H1 (cell line): Measurements from ENCODE around the gene MID1. TPM values are rescaled to one million over a fixed set of nuclear protein-coding genes. Genes with fewer than 3 reads are reported as not detected.

ENCODE experiments used
- CTCF ChIA-PET: fragments of 300-600 bp; sonication (Branson Sonifier 250); formaldehyde crosslinking; loops from one replicate; lab custom pipeline; 2021; ENCODE audit not compliant: partially characterized antibody; lab: Charles Lee
- POLR2A ChIA-PET: fragments of 300-600 bp; sonication (Branson Sonifier 250); formaldehyde crosslinking; loops from one replicate; lab custom pipeline; 2021; ENCODE audit warnings: inconsistent platforms; ENCODE audit not compliant: partially characterized antibody; lab: Charles Lee
- DNase-seq, 2 experiments: peaks; one replicate each; pipeline versions ENCODE4 v3.0.0 to v3.0.0-alpha.2; 2010 to 2022; ENCODE audit warnings: low spot score in 2 of 2, low read depth in 1 of 2, mixed read lengths in 1 of 2
- FAIRE-seq: peaks from 2 replicates; lab custom pipeline; 2011; peaks lifted over from hg19 to GRCh38; lab: Jason Lieb, UNC
- H2AFZ ChIP-seq: 2 replicates; pipeline ENCODE4 v1.8.1; 2012; ENCODE audit warnings: low read length, inconsistent platforms
- H2AK5ac ChIP-seq: 2 replicates; pipeline ENCODE4 v1.6.1; 2013; ENCODE audit warnings: low read depth, low read length
- H2BK120ac ChIP-seq: replicated peaks from 2 replicates; pipeline ENCODE3; 2013; ENCODE audit warnings: low read depth, low read length, inconsistent platforms
- H2BK12ac ChIP-seq: 2 replicates; pipeline ENCODE4 v1.6.1; 2013; ENCODE audit warnings: low read depth, low read length
- H2BK15ac ChIP-seq: 2 replicates; pipeline ENCODE4 v1.6.1; 2013; ENCODE audit warnings: low read length
- H2BK20ac ChIP-seq: 2 replicates; pipeline ENCODE4 v1.6.1; 2013; ENCODE audit warnings: low read length
- H2BK5ac ChIP-seq: 2 replicates; pipeline ENCODE4 v1.6.1; 2013; ENCODE audit warnings: low read depth, low read length
- H3K14ac ChIP-seq: 2 replicates; pipeline ENCODE4 v1.6.1; 2013; ENCODE audit warnings: inconsistent platforms; ENCODE audit not compliant: insufficient read length
- H3K18ac ChIP-seq: 2 replicates; pipeline ENCODE4 v1.6.1; 2013; ENCODE audit warnings: low read length; ENCODE audit errors: extremely low read depth
- H3K23ac ChIP-seq: 2 replicates; pipeline ENCODE4 v1.6.1; 2013; ENCODE audit warnings: inconsistent platforms; ENCODE audit not compliant: insufficient read length
- H3K23me2 ChIP-seq: 2 replicates; pipeline ENCODE4 v1.6.1; 2013; ENCODE audit warnings: low read depth, low read length
- H3K27ac ChIP-seq: 2 replicates; pipeline ENCODE4 v1.6.1; 2011; ENCODE audit warnings: low read depth, low read length, inconsistent platforms
- H3K27me3 ChIP-seq, 4 experiments: replicated peaks in 1 of 4; 1 replicate in 1 of 4; 2 replicates in 3 of 4; pipeline versions ENCODE4 v1.6.1 to v1.8.1; 2011 to 2013; ENCODE audit warnings: low read length in 3 of 4, mild to moderate bottlenecking in 3 of 4, inconsistent platforms in 2 of 4, mixed read lengths in 2 of 4, moderate library complexity in 1 of 4; ENCODE audit not compliant: control insufficient read depth in 3 of 4, insufficient read depth in 3 of 4; ENCODE audit errors: extremely low read depth in 1 of 4
- H3K36me3 ChIP-seq, 4 experiments: 2 replicates each; pipeline versions ENCODE4 v1.6.1 to v1.8.1; 2011 to 2013; ENCODE audit warnings: mild to moderate bottlenecking in 4 of 4, low read length in 3 of 4, moderate library complexity in 2 of 4, control low read depth in 1 of 4, inconsistent platforms in 1 of 4; ENCODE audit not compliant: insufficient read depth in 4 of 4, control insufficient read depth in 2 of 4
- H3K4ac ChIP-seq: replicated peaks from 2 replicates; pipeline ENCODE3; 2013; ENCODE audit warnings: low read length, low read depth, mixed read lengths, inconsistent platforms; ENCODE audit not compliant: insufficient read length
- H3K4me1 ChIP-seq, 4 experiments: replicated peaks in 1 of 4; 1 replicate in 1 of 4; 2 replicates in 3 of 4; pipeline versions ENCODE4 v1.6.1 to v1.8.1; 2011 to 2013; ENCODE audit warnings: low read length in 3 of 4, inconsistent platforms in 2 of 4, mixed read lengths in 1 of 4; ENCODE audit not compliant: insufficient read depth in 4 of 4, control insufficient read depth in 3 of 4
- H3K4me2 ChIP-seq, 2 experiments: 2 replicates each; pipeline versions ENCODE4 v1.6.1 to v1.8.1; 2011 to 2013; ENCODE audit warnings: low read depth in 2 of 2, low read length in 2 of 2, control low read depth in 1 of 2, inconsistent platforms in 1 of 2, mild to moderate bottlenecking in 1 of 2; ENCODE audit not compliant: insufficient read depth in 1 of 2
- H3K4me3 ChIP-seq, 4 experiments: fragments of 200-600, 300-600 bp in 1 of 4; sonication (generic), shearing (Covaris generic), sonication (Bioruptor Twin) in 1 of 4; 2 replicates each; pipeline versions ENCODE4 v1.5.1 to v1.8.1; 2011 to 2016; ENCODE audit warnings: low read length in 4 of 4, low read depth in 3 of 4, control low read depth in 2 of 4, inconsistent platforms in 2 of 4, mild to moderate bottlenecking in 2 of 4, mixed read lengths in 1 of 4, moderate library complexity in 1 of 4; ENCODE audit not compliant: insufficient read depth in 2 of 4; ENCODE audit errors: extremely low read depth in 1 of 4
- H3K56ac ChIP-seq: replicated peaks from 2 replicates; pipeline ENCODE3; 2013; ENCODE audit warnings: low read depth, mild to moderate bottlenecking, mixed read lengths, low read length, inconsistent platforms; ENCODE audit not compliant: insufficient read length
- H3K79me1 ChIP-seq: 2 replicates; pipeline ENCODE4 v1.6.1; 2013; ENCODE audit warnings: low read depth, low read length, control low read depth
- H3K79me2 ChIP-seq, 2 experiments: 2 replicates each; pipeline versions ENCODE4 v1.6.1 to v1.8.1; 2012 to 2013; ENCODE audit warnings: low read length in 2 of 2, mild to moderate bottlenecking in 2 of 2, inconsistent platforms in 1 of 2; ENCODE audit not compliant: insufficient read depth in 2 of 2, control insufficient read depth in 1 of 2
- H3K9ac ChIP-seq, 4 experiments: replicated peaks in 1 of 4; 1 replicate in 1 of 4; 2 replicates in 3 of 4; pipeline versions ENCODE4 v1.6.1 to v1.8.1; 2011 to 2013; ENCODE audit warnings: low read depth in 3 of 4, low read length in 3 of 4, control low read depth in 2 of 4, mild to moderate bottlenecking in 2 of 4, moderate library complexity in 2 of 4, inconsistent platforms in 1 of 4; ENCODE audit errors: extremely low read depth in 1 of 4
- H3K9me3 ChIP-seq, 2 experiments: 2 replicates each; pipeline versions ENCODE4 v1.6.1 to v1.8.1; 2012 to 2013; ENCODE audit warnings: mild to moderate bottlenecking in 2 of 2, moderate library complexity in 2 of 2, control low read depth in 1 of 2, inconsistent platforms in 1 of 2, low read depth in 1 of 2, low read length in 1 of 2, mixed read lengths in 1 of 2; ENCODE audit not compliant: insufficient read depth in 2 of 2
- H4K20me1 ChIP-seq, 2 experiments: replicated peaks in 1 of 2; 2 replicates each; pipeline versions ENCODE3 to v1.8.1; 2011 to 2013; ENCODE audit warnings: inconsistent platforms in 2 of 2, low read length in 2 of 2, mild to moderate bottlenecking in 1 of 2; ENCODE audit not compliant: insufficient read depth in 2 of 2, control insufficient read depth in 1 of 2
- H4K5ac ChIP-seq: 2 replicates; pipeline ENCODE4 v1.6.1; 2013; ENCODE audit warnings: low read length, low read depth, mixed read lengths, inconsistent platforms; ENCODE audit not compliant: insufficient read length
- H4K8ac ChIP-seq: 2 replicates; pipeline ENCODE4 v1.8.0; 2013; ENCODE audit warnings: mild to moderate bottlenecking, moderate library complexity, low read length, inconsistent platforms; ENCODE audit not compliant: insufficient read depth; ENCODE audit errors: extremely low read depth
- H4K91ac ChIP-seq: replicated peaks from 2 replicates; pipeline ENCODE3; 2013; ENCODE audit warnings: low read length, mixed read lengths, inconsistent platforms; ENCODE audit not compliant: insufficient read length
- GTF2F1 ChIP-seq: IDR thresholded peaks from 2 replicates; pipeline ENCODE4 v1.6.1; 2012; ENCODE audit warnings: low read depth, low read length, improper control_type of control experiment, borderline replicate concordance
- HDAC6 ChIP-seq: IDR thresholded peaks from one replicate; pipeline ENCODE4 v1.7.1; 2012; ENCODE audit warnings: low read depth, mild to moderate bottlenecking, inconsistent platforms, low read length, moderate library complexity
- NANOG ChIP-seq: IDR thresholded peaks from 2 replicates; pipeline ENCODE4 v1.6.1; 2011; ENCODE audit warnings: low read length, low read depth, mild to moderate bottlenecking, inconsistent platforms; ENCODE audit not compliant: insufficient read depth, poor library complexity, severe bottlenecking
- POLR2A ChIP-seq, 2 experiments: IDR thresholded peaks; 1 replicate in 1 of 2; 2 replicates in 1 of 2; pipeline ENCODE4 v1.6.1; 2011; ENCODE audit warnings: low read depth in 2 of 2, low read length in 2 of 2, mild to moderate bottlenecking in 2 of 2; ENCODE audit errors: control extremely low read depth in 1 of 2
- POLR2AphosphoS5 ChIP-seq: IDR thresholded peaks from 2 replicates; pipeline ENCODE4 v1.6.1; 2011; ENCODE audit warnings: low read depth, low read length
- POU5F1 ChIP-seq: IDR thresholded peaks from 2 replicates; pipeline ENCODE4 v1.6.1; 2011; ENCODE audit warnings: low read depth, mild to moderate bottlenecking, low read length, moderate library complexity
- SIX5 ChIP-seq: IDR thresholded peaks from 2 replicates; pipeline ENCODE4 v1.6.1; 2011; ENCODE audit warnings: mild to moderate bottlenecking, low read depth, low read length
- TEAD4 ChIP-seq: IDR thresholded peaks from 2 replicates; pipeline ENCODE4 v1.6.1; 2012; ENCODE audit warnings: low read depth, low read length, inconsistent platforms, mixed read lengths
- polyA plus RNA-seq, 7 experiments: library from polyadenylated mRNA; depleted of rRNA in 3 of 7; stranded (reverse) in 5 of 7; unstranded in 2 of 7; fragments of >200 nt in 5 of 7; fragments of 200-250 nt in 2 of 7; gene quantifications; 1 replicate in 5 of 7; 2 replicates in 1 of 7; 4 replicates in 1 of 7; pipeline versions ENCODE4 v1.2.1 to v1.2.3, GENCODE V29; 2011 to 2013; ENCODE audit warnings: missing spikeins in 2 of 7, mixed read lengths in 2 of 7
- total RNA-seq: library from RNA; stranded (reverse); fragmentation: NEBNext Ultra II Directional; extraction: Animal tissue kit (Norgen Biotek cat#: 25700); gene quantifications from 2 replicates; pipeline ENCODE4 v1.2.1, GENCODE V29; 2021
- TF ChIP-seq, protein P1 (sequence below): IDR thresholded peaks from 2 replicates; pipeline ENCODE4 v1.6.1; 2012; ENCODE audit warnings: low read length, inconsistent platforms

Gene MID1
- total and polyA plus RNA-seq, 2 of the 8 experiments (the other 6 are each of a cell fraction or from before 2014, with no cell fraction given): 12.9 to 54.3 TPM

DNA sequence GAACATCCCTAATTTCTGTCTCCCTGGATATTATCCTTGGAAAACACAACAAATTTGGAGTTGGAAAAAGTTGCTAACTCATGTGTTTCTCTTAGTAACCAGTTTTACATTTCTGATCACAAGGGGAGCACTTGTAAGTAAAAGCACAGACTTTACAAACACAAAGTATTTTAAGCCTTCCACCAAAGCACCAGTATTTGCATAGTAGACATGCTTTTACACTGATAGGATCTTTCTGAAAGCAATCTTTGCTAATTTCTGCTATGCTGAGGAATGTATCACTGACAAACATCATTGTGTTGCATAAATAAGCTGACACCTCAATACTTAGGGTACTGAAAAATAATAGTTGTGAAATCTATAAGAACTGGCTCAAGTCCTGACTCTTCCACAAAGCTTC is 100.6 kb downstream of the MID1 start:
- Histone ChIP-seq H2BK5ac (no peak overlapping the region), H3K23me2 (no peaks in the 10 kb centered on the region), H3K18ac (no peak overlapping the region), H4K8ac (no peak overlapping the region), H3K56ac (no peak overlapping the region), H3K4ac (no peak overlapping the region), H2BK120ac (no peak overlapping the region), H3K4me3 (no peak overlapping the region), H3K9me3 (no peaks in the 10 kb centered on the region), H3K23ac (no peak overlapping the region), H3K4me2 (no peak overlapping the region), H2BK20ac (no peak overlapping the region), H2AK5ac (no peak overlapping the region), H2BK15ac (no peak overlapping the region), H3K79me1 (no peaks in the 10 kb centered on the region), H3K14ac (no peak overlapping the region), H3K27ac (no peak overlapping the region), H3K27me3 (no peaks in the 10 kb centered on the region), H3K4me1 (peaks cover 0 to 3% (median under 1%) of the 10 kb centered on the region in 4 experiments; a peak in 2 of 7 replicates), H4K91ac (no peak overlapping the region), H3K36me3 (no peaks in the 10 kb centered on the region; a peak in 2 of 8 replicates), H2BK12ac (no peak overlapping the region), H4K20me1 (no peaks in the 10 kb centered on the region), H3K9ac (no peak overlapping the region), H3K79me2 (no peaks in the 10 kb centered on the region), H2AFZ (no peak overlapping the region), H4K5ac (no peak overlapping the region)
- DNase-seq (no peak), FAIRE-seq (no peak)
- TF ChIP-seq POLR2AphosphoS5 (no peak), POLR2A (IDR thresholded peaks at IDR 0.05; ENCODE audit: control extremely low read depth in 1 of 2, low read depth in 2 of 2, low read length in 2 of 2) (no peak), GTF2F1 (no peak), SIX5 (no peak), TEAD4 (no peak), POU5F1 (no peak), NANOG (no peak), HDAC6 (no peak)
- TF ChIP-seq, protein P1, sequence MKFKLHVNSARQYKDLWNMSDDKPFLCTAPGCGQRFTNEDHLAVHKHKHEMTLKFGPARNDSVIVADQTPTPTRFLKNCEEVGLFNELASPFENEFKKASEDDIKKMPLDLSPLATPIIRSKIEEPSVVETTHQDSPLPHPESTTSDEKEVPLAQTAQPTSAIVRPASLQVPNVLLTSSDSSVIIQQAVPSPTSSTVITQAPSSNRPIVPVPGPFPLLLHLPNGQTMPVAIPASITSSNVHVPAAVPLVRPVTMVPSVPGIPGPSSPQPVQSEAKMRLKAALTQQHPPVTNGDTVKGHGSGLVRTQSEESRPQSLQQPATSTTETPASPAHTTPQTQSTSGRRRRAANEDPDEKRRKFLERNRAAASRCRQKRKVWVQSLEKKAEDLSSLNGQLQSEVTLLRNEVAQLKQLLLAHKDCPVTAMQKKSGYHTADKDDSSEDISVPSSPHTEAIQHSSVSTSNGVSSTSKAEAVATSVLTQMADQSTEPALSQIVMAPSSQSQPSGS: no peak
- POLR2A ChIA-PET: no interaction called here
- CTCF ChIA-PET: interaction anchor here (1.8 kb wide), 1 partner anchor 206 kb away, joined by 7 read pairs; no protein-coding TSS in a partner anchor
